Adrenal gland (tissue), 12 donors: ENCODE results near the gene PHLDB1. TPM values are rescaled to one million over a fixed set of nuclear protein-coding genes. Genes with fewer than 3 reads are reported as not detected.

Experiments used
- DNase-seq, 7 donors: peaks; one replicate each; pipeline ENCODE4 v3.0.0-alpha.2; 2019 to 2020
- H3K27ac ChIP-seq, 5 donors: fragments of 200-600 bp; sonication (generic) in 4 of 5; 1 replicate in 3 of 5; 2 replicates in 2 of 5; pipeline versions ENCODE4 v1.5.1 to v1.8.0; 2016 to 2020; ENCODE audit warnings: mild to moderate bottlenecking in 1 of 5
- H3K27me3 ChIP-seq: fragments of 200-600 bp; 2 replicates; pipeline ENCODE4 v1.8.0; 2021
- H3K36me3 ChIP-seq, 2 donors: fragments of 200-600 bp; replicated peaks in 1 of 2; 1 replicate in 1 of 2; 2 replicates in 1 of 2; pipeline versions ENCODE4 v1.5.1 to v1.8.0; 2018 to 2022
- H3K4me1 ChIP-seq, 2 donors: fragments of 200-600 bp; replicated peaks in 1 of 2; 1 replicate in 1 of 2; 2 replicates in 1 of 2; pipeline versions ENCODE4 v1.5.1 to v1.8.0; 2018 to 2021
- H3K4me3 ChIP-seq, 4 donors: fragments of 200-600 bp; sonication (generic) in 3 of 4; one replicate each; pipeline ENCODE4 v1.5.1; 2016 to 2018
- H3K9me3 ChIP-seq, 3 donors: fragments of 200-600 bp; sonication (generic) in 1 of 3; replicated peaks in 1 of 3; 1 replicate in 2 of 3; 2 replicates in 1 of 3; pipeline versions ENCODE4 v1.5.1 to v1.8.0; 2016 to 2021
- POLR2A ChIP-seq, 2 donors: fragments of 450-650 bp; IDR thresholded peaks; one replicate each; pipeline ENCODE4 v1.6.1; 2017; ENCODE audit warnings: antibody characterized with exemption in 2 of 2, mild to moderate bottlenecking in 2 of 2, moderate library complexity in 1 of 2
- WGBS, 4 donors: extraction: QIAGEN DNeasy Blood & Tissue Kit in 2 of 4; methylation state at CpG; one replicate each; pipeline versions ENCODE4 v1.1.5 to v1.1.7; 2013 to 2017; 5-methylcytosine and 5-hydroxymethylcytosine counted together
- intact Hi-C, 2 donors: fragments of 100-400 bp; cut with DNase I; formaldehyde crosslinking; loops; one replicate each; pipeline versions ENCODE4 v1.14.1 to v1.15.0; 2022 to 2023
- polyA plus RNA-seq, 3 donors: library from polyadenylated mRNA; stranded (reverse); fragments of 200-250 nt in 2 of 3; fragments of 350-450 nt in 1 of 3; fragmentation: Illumina TruSeq in 1 of 3; extraction: RNeasy Lipid Tissue Mini Kit (QIAGEN cat#74804) in 1 of 3; gene quantifications; one replicate each; pipeline ENCODE4 v1.2.3, GENCODE V29; 2013 to 2014
- total RNA-seq, 9 donors: library from RNA; depleted of rRNA in 4 of 9; stranded (reverse); fragments of >200 nt in 4 of 9; fragments of 120-200 nt in 1 of 9; fragmentation: NEBNext Ultra II Directional in 1 of 9; extraction: Animal tissue kit (Norgen Biotek cat#: 25700) in 1 of 9; gene quantifications; one replicate each; pipeline versions ENCODE4 v1.1.0 to v1.2.4, GENCODE V29; 2013 to 2023
- TF ChIP-seq, protein P1 (sequence below), 6 experiments: fragments of 450-650 bp in 4 of 6; fragments of 200-600 bp in 2 of 6; sonication (generic) in 1 of 6; IDR thresholded peaks; 1 replicate in 5 of 6; 2 replicates in 1 of 6; pipeline versions ENCODE4 v1.5.1 to v1.8.0; 2016 to 2021; ENCODE audit warnings: antibody characterized with exemption in 6 of 6, mild to moderate bottlenecking in 2 of 6, moderate library complexity in 1 of 6
- donor health status: healthy with polysubstance abuse.
- donor health status: Bipolar disorder and iron deficiency.
- donor health status: DM: yes; HTN: yes; CAD: no.
- donor health status: DM: no; HTN: no; CAD: no.
- donor health status: DM: no; HTN: no; CAD: no.
- donor health status: DM: yes; HTN: yes; CAD: no.

Gene PHLDB1
- total and polyA plus RNA-seq, 12 donors = 20.7 to 207 (median 80.2) TPM

DNA sequence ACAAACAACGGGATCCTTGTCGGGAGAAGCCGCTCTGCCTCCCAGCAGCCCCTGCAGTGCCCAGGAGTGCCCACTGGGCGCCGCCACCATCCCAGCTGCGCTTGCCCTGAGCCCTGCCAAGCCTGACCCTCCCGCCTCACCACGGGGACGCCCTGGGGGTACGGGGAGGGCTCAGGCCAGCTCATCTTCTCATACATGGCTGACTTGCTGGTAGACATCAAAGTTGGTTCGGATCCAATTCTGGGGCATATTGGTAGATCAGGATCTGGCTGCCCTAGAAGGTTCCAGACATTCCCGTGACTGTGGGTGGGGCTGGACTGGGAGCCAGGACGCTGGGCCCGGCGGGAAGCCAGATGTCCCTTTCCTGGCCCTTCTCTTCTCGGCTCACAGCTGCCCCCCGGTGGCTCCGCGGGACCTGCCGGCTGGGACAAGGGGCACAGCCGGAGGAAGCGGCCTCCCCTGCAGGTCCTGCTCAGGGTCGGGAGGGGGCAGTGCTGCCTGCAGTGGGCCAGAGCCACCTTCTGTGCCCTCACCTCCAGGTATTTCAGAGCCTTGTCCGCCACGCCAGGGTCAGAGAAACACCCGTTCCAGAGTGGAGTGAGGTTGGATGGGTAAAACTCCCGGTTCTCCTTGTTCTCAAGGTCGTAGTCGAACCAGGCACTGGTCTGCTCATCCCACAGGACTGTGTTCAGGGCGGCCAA lies 82.6 kb downstream of the PHLDB1 start:
- 0 to 9% (median 5%) methylated on average over 10 to 30 of the region's 30 CpGs for WGBS, 4 donors
- H3K36me3 ChIP-seq = no peaks in the 10 kb centered on the region
- intact Hi-C loops = loop anchor here (5.0 kb wide), 1 partner anchor 267 kb away; the partner anchor contains the start of gene UPK2 (in 2 of the 2)
- peak overlapping the region in 2 of 4 donors; percentile 42 to 57 for H3K4me3 ChIP-seq
- H3K4me1 ChIP-seq = peaks cover 10 to 12% of the 10 kb centered on the region in 2 donors
- H3K27ac ChIP-seq = peak overlapping the region in 4 of 5 donors; percentile 49 to 86 (median 59)
- no peaks in the 10 kb centered on the region for H3K27me3 ChIP-seq
- DNase-seq = peak; percentile 83 to 98 (median 94)
- TF ChIP-seq, protein P1, sequence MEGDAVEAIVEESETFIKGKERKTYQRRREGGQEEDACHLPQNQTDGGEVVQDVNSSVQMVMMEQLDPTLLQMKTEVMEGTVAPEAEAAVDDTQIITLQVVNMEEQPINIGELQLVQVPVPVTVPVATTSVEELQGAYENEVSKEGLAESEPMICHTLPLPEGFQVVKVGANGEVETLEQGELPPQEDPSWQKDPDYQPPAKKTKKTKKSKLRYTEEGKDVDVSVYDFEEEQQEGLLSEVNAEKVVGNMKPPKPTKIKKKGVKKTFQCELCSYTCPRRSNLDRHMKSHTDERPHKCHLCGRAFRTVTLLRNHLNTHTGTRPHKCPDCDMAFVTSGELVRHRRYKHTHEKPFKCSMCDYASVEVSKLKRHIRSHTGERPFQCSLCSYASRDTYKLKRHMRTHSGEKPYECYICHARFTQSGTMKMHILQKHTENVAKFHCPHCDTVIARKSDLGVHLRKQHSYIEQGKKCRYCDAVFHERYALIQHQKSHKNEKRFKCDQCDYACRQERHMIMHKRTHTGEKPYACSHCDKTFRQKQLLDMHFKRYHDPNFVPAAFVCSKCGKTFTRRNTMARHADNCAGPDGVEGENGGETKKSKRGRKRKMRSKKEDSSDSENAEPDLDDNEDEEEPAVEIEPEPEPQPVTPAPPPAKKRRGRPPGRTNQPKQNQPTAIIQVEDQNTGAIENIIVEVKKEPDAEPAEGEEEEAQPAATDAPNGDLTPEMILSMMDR (IDR thresholded peaks at IDR 0.05) = peak; percentile 63 to 96 (median 90)
- TF ChIP-seq POLR2A (IDR thresholded peaks at IDR 0.05) = no peak
- H3K9me3 ChIP-seq = no peaks in the 10 kb centered on the region

DNA sequence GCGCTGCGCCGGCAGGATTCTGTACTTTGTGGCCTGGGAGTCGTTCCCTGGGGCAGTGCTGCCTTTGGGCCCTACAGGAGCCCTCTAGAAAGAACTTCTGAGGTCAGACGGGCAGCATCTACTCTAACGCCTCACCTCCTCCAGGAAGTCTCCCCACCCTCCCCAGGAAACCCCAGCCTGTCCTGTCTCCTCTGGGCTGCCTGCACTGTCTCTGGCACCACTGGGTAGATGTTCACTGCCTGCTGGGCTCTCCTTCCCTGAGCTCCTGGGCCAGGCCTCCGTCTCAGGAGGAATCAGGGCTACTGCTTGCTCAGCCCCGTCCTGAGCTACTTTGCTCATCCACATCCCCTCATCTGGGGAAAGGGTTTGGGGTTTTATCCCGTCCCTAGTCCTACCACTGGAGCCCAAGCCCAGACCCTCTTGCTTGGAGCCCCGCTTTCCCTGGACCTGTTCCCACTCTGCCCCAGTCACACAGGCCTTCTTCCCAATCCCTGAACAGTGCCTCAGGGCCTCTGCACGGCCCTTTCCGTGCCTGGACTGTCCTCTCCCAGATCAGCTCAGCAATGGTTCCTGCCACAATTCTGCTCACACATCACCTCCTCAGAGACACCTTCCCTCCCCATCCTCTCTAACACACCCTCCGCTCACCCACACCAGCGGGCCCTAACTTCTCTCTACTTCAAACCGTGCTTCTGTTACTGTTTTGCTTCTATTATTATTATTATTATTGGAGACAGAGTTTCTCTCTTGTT lies 83.3 kb downstream of the PHLDB1 start:
- intact Hi-C loops = no loop called here
- TF ChIP-seq, protein P1 (IDR thresholded peaks at IDR 0.05) = no peak
- no peak for TF ChIP-seq POLR2A (IDR thresholded peaks at IDR 0.05)
- Histone ChIP-seq H3K9me3 (no peaks in the 10 kb centered on the region), H3K4me1 (peaks cover 10 to 12% of the 10 kb centered on the region in 2 donors), H3K4me3 (no peak overlapping the region), H3K27ac (peak overlapping the region in 2 of 5 donors; percentile 67 to 86), H3K27me3 (no peaks in the 10 kb centered on the region), H3K36me3 (no peaks in the 10 kb centered on the region)
- 81 to 89% (median 86%) methylated on average over 9 to 15 of the region's 15 CpGs for WGBS, 4 donors
- no peak for DNase-seq

DNA sequence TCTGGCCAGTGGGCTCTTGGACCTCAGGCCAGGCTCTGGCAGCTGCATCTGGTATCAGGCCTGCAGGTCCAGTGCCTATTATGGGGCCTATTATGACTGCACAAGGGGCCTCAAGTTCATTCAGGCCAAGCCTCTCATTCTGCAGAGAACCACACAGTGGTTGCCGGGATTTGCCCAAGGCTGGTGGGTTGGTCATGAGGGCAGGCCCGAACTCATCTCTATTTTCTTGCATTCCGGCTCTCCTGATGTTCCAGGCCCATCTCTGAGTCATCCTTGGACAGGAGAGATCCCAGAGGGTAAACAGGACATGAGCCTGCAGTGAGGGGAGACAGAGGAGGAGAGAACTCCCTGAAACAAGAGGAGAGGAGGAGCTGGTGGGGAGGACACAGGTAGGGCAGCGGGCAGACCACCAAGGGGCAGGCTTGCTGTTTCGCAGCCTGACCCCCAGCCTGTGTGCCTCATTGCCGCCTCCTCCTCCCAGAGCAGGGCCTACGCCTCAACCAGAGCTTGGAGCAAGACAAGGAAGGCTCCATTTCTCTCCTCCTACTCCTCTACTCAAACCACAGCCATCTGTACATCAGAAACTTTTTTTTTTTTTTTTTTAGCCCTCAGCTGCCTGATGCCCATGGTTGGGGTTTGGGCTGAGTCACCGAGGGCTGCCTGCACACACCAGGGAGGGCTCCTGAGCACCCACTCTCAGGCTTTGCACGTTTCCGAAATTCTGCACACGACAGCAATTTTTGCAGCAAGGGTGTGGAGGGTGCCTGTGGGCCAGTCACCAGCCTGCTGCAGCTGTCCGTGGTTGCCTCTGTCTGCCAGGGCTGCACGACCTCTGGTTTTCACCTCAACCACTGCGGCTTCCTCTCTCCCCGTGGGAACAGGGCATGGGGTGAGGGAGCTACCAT lies 84.8 kb downstream of the PHLDB1 start:
- Histone ChIP-seq H3K9me3 (no peaks in the 10 kb centered on the region), H3K4me3 (no peak overlapping the region), H3K27me3 (no peaks in the 10 kb centered on the region), H3K4me1 (peaks cover 10 to 12% of the 10 kb centered on the region in 2 donors), H3K36me3 (no peaks in the 10 kb centered on the region), H3K27ac (no peak overlapping the region)
- DNase-seq = no peak
- 65 to 83% (median 75%) methylated on average over 13 to 15 of the region's 15 CpGs for WGBS, 4 donors
- no peak for TF ChIP-seq POLR2A (IDR thresholded peaks at IDR 0.05)
- TF ChIP-seq, protein P1 (IDR thresholded peaks at IDR 0.05) = no peak
- intact Hi-C loops = no loop called here
